Measurements from ENCODE around the gene MS4A15. TPM values are rescaled to one million over a fixed set of nuclear protein-coding genes. Genes with fewer than 3 reads are reported as not detected.

Gene MS4A15
- total and polyA plus RNA-seq, 9 of the 15 experiments (the other 6 are each of a cell fraction or from before 2014, with no cell fraction given), result not detected

DNA sequence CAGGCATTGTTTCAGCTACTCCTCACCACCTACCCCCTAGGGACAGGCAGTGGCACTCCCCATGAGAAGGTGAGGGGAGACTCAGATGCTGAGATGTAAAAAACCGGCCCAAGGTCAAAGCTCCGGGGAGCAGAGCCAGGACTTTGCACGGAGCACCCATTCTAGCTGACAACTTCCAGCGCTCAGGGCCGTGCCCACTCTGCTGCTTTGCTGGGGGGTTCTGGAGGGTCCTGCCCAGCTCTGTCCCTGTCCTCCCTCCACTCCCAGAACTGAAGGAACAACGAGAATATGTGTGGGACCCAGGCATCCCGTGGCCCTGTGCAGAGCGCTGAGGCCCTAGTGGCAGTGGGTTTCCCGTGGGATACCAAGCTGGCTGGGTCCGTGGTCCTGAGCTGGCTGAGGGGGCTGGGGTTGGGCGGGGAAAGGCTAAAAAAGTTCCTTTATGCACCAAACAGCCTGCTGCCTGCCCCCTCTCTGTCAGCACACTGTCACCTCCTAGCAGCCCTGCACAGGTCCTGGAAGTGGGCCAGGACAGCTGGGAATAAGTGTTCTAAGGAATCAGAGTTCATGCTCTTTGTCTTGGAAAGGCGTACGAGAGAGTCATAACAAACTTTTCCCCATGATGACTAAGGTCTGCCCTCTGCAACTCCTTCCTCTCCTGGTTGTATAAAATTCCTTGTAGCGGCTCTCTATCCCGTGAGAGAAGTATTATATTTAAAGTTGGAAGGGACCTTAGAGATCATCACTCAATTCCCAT, 30.3 kb downstream of the MS4A15 start (continued):
- TF ChIP-seq, protein P1, sequence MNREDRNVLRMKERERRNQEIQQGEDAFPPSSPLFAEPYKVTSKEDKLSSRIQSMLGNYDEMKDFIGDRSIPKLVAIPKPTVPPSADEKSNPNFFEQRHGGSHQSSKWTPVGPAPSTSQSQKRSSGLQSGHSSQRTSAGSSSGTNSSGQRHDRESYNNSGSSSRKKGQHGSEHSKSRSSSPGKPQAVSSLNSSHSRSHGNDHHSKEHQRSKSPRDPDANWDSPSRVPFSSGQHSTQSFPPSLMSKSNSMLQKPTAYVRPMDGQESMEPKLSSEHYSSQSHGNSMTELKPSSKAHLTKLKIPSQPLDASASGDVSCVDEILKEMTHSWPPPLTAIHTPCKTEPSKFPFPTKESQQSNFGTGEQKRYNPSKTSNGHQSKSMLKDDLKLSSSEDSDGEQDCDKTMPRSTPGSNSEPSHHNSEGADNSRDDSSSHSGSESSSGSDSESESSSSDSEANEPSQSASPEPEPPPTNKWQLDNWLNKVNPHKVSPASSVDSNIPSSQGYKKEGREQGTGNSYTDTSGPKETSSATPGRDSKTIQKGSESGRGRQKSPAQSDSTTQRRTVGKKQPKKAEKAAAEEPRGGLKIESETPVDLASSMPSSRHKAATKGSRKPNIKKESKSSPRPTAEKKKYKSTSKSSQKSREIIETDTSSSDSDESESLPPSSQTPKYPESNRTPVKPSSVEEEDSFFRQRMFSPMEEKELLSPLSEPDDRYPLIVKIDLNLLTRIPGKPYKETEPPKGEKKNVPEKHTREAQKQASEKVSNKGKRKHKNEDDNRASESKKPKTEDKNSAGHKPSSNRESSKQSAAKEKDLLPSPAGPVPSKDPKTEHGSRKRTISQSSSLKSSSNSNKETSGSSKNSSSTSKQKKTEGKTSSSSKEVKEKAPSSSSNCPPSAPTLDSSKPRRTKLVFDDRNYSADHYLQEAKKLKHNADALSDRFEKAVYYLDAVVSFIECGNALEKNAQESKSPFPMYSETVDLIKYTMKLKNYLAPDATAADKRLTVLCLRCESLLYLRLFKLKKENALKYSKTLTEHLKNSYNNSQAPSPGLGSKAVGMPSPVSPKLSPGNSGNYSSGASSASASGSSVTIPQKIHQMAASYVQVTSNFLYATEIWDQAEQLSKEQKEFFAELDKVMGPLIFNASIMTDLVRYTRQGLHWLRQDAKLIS (CRISPR knock-in tag; IDR thresholded peaks at IDR 0.05), result no peak
- no peak for TF ChIP-seq SAFB2 (IDR thresholded peaks at IDR 0.05; ENCODE audit: borderline replicate concordance, low read depth, low read length, severe bottlenecking)
- no peak for TF ChIP-seq FOS (IDR thresholded peaks at IDR 0.05; ENCODE audit: extremely low read depth, insufficient read length)
- TF ChIP-seq SMARCE1 (IDR thresholded peaks at IDR 0.05), result no peak
- no peak for TF ChIP-seq POLR2H (tag; IDR thresholded peaks at IDR 0.05; ENCODE audit: low read depth)
- TF ChIP-seq POLR2AphosphoS2 (IDR thresholded peaks at IDR 0.05; ENCODE audit: low read length), result no peak
- no peak for TF ChIP-seq ZNF124 (CRISPR knock-in tag; IDR thresholded peaks at IDR 0.05)
- no peak for TF ChIP-seq SIN3B (IDR thresholded peaks at IDR 0.05; ENCODE audit: low read depth)

Data from K562 (cell line).